ENCODE measurements around the gene SLC17A9. TPM values are rescaled to one million over a fixed set of nuclear protein-coding genes. Genes with fewer than 3 reads are reported as not detected.

Gene SLC17A9
- total and polyA plus RNA-seq, 2 donors (not counting 1 experiment from before 2014, with no cell fraction given), result 33.0 to 141 TPM

DNA sequence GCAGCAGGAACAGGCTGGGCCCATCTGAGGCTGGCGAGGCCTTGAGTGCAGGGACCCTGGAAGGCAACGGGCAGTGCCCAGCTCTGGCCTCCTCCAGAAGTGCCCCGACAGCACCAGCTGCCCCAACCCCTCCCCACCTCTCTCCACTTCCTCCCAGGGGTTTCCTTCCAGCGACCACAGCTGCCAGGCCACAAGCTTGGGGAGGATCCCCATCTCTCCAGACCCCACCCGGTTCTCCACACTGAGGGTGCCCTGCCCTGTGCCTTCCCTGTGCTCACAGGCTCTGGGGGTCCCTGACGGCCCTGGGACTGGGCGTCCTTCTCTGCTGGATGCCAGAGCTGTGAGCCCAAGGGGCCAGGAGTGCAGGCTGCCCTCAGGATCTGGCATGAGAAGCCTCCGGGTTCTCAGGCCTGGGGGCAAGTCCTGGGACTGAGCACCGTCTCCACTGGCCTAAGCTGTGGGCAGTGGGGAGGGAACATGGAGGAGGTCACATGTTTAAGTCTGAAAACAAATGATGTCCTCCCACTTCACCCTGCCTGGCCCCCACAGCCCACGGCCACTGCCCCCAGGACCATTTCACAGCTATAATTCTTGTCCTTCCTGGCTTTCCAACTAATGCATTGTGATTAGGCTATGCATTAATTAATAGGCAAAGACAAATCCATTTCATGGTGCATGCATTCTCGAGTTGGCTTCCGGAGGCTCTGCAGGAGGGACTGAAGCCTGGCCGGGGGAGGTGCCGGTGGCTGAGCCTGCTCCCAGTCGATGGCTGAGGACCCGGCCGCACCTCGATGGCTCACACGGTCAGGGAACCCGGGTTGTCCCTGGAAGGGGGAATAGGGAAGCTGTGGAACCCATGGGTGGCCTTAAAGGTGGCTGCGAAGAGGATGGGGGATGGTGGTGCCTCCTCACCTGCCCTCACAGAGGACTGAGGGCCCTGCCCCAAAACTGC, 29.9 kb downstream of the SLC17A9 start:
- Mint-ChIP-seq H3K4me3 (no peak overlapping the region), H3K9me3 (ENCODE audit: insufficient read depth) (no peaks in the 10 kb centered on the region), H3K27me3 (peaks cover 50% of the 10 kb centered on the region), H3K4me1 (peaks cover 36% of the 10 kb centered on the region), H3K27ac (no peak overlapping the region)
- Histone ChIP-seq H2AFZ (ENCODE audit: insufficient read depth, low read depth, low read length, poor library complexity, severe bottlenecking) (no peak overlapping the region), H3K27me3 (replicated peaks in 1 of 4; ENCODE audit: control extremely low read depth in 1 of 4, control insufficient read depth in 3 of 4, insufficient read depth in 4 of 4, low read length in 3 of 4) (peaks cover 0 to 79% (median 34%) of the 10 kb centered on the region in 4 experiments), H3K79me2 (ENCODE audit: control insufficient read depth, insufficient read depth, low read length) (no peaks in the 10 kb centered on the region), H3K9me3 (ENCODE audit: control extremely low read depth in 1 of 3, control insufficient read depth in 2 of 3, insufficient read depth in 1 of 3, low read length in 2 of 3) (peaks cover 0 to 28% (median 0%) of the 10 kb centered on the region in 3 donors), H3K4me1 (ENCODE audit: control insufficient read depth in 2 of 2, insufficient read depth in 2 of 2, low read length in 2 of 2) (peaks cover 46 to 49% of the 10 kb centered on the region in 2 donors), H3K9ac (ENCODE audit: low read length) (no peak overlapping the region), H3K4me3 (ENCODE audit: control extremely low read depth in 1 of 5, extremely low read depth in 1 of 5, insufficient read depth in 1 of 5, low read depth in 2 of 5, low read length in 4 of 5) (no peak overlapping the region), H4K20me1 (ENCODE audit: control insufficient read depth, insufficient read depth, low read length, poor library complexity, severe bottlenecking) (peaks cover 7% of the 10 kb centered on the region), H3K36me3 (replicated peaks in 1 of 2; ENCODE audit: control extremely low read depth in 1 of 2, control insufficient read depth in 1 of 2, extremely low read depth in 1 of 2, insufficient read depth in 2 of 2, low read length in 1 of 2) (no peaks in the 10 kb centered on the region), H3K4me2 (replicated peaks; ENCODE audit: low read depth, low read length, poor library complexity, severe bottlenecking) (peak overlapping the region; percentile 25), H3K27ac (ENCODE audit: low read length in 2 of 2) (no peak overlapping the region)
- POLR2A ChIA-PET, result no interaction called here
- intact Hi-C loops (cut with micrococcal nuclease), result no loop called here
- CTCF ChIA-PET, result interaction anchor here (3.7 kb wide), 1 partner anchor 10 kb away, joined by 24 read pairs; no protein-coding TSS in a partner anchor
- DNase-seq (no peak), ATAC-seq (ENCODE audit: low read depth) (no peak)
- no peak for TF ChIP-seq EZH2 (IDR thresholded peaks at IDR 0.05; ENCODE audit: borderline replicate concordance, insufficient read depth, low read depth, low read length, poor library complexity, severe bottlenecking)
- TF ChIP-seq, protein P1, sequence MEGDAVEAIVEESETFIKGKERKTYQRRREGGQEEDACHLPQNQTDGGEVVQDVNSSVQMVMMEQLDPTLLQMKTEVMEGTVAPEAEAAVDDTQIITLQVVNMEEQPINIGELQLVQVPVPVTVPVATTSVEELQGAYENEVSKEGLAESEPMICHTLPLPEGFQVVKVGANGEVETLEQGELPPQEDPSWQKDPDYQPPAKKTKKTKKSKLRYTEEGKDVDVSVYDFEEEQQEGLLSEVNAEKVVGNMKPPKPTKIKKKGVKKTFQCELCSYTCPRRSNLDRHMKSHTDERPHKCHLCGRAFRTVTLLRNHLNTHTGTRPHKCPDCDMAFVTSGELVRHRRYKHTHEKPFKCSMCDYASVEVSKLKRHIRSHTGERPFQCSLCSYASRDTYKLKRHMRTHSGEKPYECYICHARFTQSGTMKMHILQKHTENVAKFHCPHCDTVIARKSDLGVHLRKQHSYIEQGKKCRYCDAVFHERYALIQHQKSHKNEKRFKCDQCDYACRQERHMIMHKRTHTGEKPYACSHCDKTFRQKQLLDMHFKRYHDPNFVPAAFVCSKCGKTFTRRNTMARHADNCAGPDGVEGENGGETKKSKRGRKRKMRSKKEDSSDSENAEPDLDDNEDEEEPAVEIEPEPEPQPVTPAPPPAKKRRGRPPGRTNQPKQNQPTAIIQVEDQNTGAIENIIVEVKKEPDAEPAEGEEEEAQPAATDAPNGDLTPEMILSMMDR (IDR thresholded peaks at IDR 0.05), result no peak
- 52% methylated on average over 18 of the region's 21 CpGs for WGBS (ENCODE audit: insufficient coverage)

GRCh38 chr20:62983210-62983609, 30.7 kb downstream of the SLC17A9 start:
- H3K79me2 ChIP-seq (ENCODE audit: control insufficient read depth, insufficient read depth, low read length), result no peaks in the 10 kb centered on the region
- TF ChIP-seq, protein P1 (IDR thresholded peaks at IDR 0.05), result no peak
- no peak for TF ChIP-seq EZH2 (IDR thresholded peaks at IDR 0.05; ENCODE audit: borderline replicate concordance, insufficient read depth, low read depth, low read length, poor library complexity, severe bottlenecking)
- POLR2A ChIA-PET, result no interaction called here
- H3K9ac ChIP-seq (ENCODE audit: low read length), result no peak overlapping the region
- peaks cover 0 to 72% (median 32%) of the 10 kb centered on the region in 4 experiments for H3K27me3 ChIP-seq (replicated peaks in 1 of 4; ENCODE audit: control extremely low read depth in 1 of 4, control insufficient read depth in 3 of 4, insufficient read depth in 4 of 4, low read length in 3 of 4)
- no peak overlapping the region for H3K4me3 Mint-ChIP-seq
- DNase-seq, result no peak
- H3K36me3 ChIP-seq (replicated peaks in 1 of 2; ENCODE audit: control extremely low read depth in 1 of 2, control insufficient read depth in 1 of 2, extremely low read depth in 1 of 2, insufficient read depth in 2 of 2, low read length in 1 of 2), result no peaks in the 10 kb centered on the region
- peaks cover 28% of the 10 kb centered on the region for H3K4me1 Mint-ChIP-seq
- peaks cover 0 to 28% (median 0%) of the 10 kb centered on the region in 3 donors for H3K9me3 ChIP-seq (ENCODE audit: control extremely low read depth in 1 of 3, control insufficient read depth in 2 of 3, insufficient read depth in 1 of 3, low read length in 2 of 3)
- no peak overlapping the region for H3K4me2 ChIP-seq (replicated peaks; ENCODE audit: low read depth, low read length, poor library complexity, severe bottlenecking)
- intact Hi-C loops (cut with micrococcal nuclease), result no loop called here
- CTCF ChIA-PET, result interaction anchor here (3.7 kb wide), 1 partner anchor 10 kb away, joined by 24 read pairs; no protein-coding TSS in a partner anchor
- no peak overlapping the region for H2AFZ ChIP-seq (ENCODE audit: insufficient read depth, low read depth, low read length, poor library complexity, severe bottlenecking)
- no peak for ATAC-seq (ENCODE audit: low read depth)
- no peak overlapping the region for H3K27ac ChIP-seq (ENCODE audit: low read length in 2 of 2)
- WGBS (ENCODE audit: insufficient coverage), result 92% methylated on average over 6 of the region's 6 CpGs
- peaks cover 52% of the 10 kb centered on the region for H3K27me3 Mint-ChIP-seq
- peak overlapping the region; percentile 65 for H3K27ac Mint-ChIP-seq
- peaks cover 7% of the 10 kb centered on the region for H4K20me1 ChIP-seq (ENCODE audit: control insufficient read depth, insufficient read depth, low read length, poor library complexity, severe bottlenecking)
- peaks cover 38 to 41% of the 10 kb centered on the region in 2 donors for H3K4me1 ChIP-seq (ENCODE audit: control insufficient read depth in 2 of 2, insufficient read depth in 2 of 2, low read length in 2 of 2)
- H3K9me3 Mint-ChIP-seq (ENCODE audit: insufficient read depth), result no peaks in the 10 kb centered on the region
- no peak overlapping the region for H3K4me3 ChIP-seq (ENCODE audit: control extremely low read depth in 1 of 5, extremely low read depth in 1 of 5, insufficient read depth in 1 of 5, low read depth in 2 of 5, low read length in 4 of 5)

Data from B cell (primary cell).